Naive B cell (primary cell): Measurements from ENCODE around the gene PATZ1. TPM values are rescaled to one million over a fixed set of nuclear protein-coding genes. Genes with fewer than 3 reads are reported as not detected.
"Not testable (repeated sequence)": the region's sequence is repeated elsewhere in the genome, so short reads cannot be mapped to it uniquely, and the experiment has no call there.

ENCODE experiments used
- ATAC-seq, 2 donors: fragments of 150-1000 bp; cut with Tn5 transposase; 2 replicates each; pipeline ENCODE4 v1.10.0; 2021; ENCODE audit warnings: low read depth in 2 of 2, mild to moderate bottlenecking in 2 of 2, moderate library complexity in 2 of 2
- DNase-seq: peaks from one replicate; pipeline ENCODE4 v3.0.0; 2022
- H3K27ac Mint-ChIP-seq, 6 donors: one replicate each; pipeline ENCODE4 v1.8.0; 2020 to 2022; ENCODE audit warnings: mild to moderate bottlenecking in 6 of 6, mixed read lengths in 6 of 6, moderate library complexity in 5 of 6, inconsistent platforms in 2 of 6
- H3K27me3 Mint-ChIP-seq, 3 donors: one replicate each; pipeline ENCODE4 v1.8.0; 2021 to 2022; ENCODE audit warnings: mixed read lengths in 3 of 3, mild to moderate bottlenecking in 1 of 3
- H3K36me3 Mint-ChIP-seq, 2 donors: one replicate each; pipeline ENCODE4 v1.8.0; 2020 to 2022; ENCODE audit warnings: mixed read lengths in 2 of 2, inconsistent platforms in 1 of 2, mild to moderate bottlenecking in 1 of 2
- H3K4me1 Mint-ChIP-seq, 3 donors: one replicate each; pipeline ENCODE4 v1.8.0; 2020 to 2022; ENCODE audit warnings: mixed read lengths in 3 of 3, inconsistent platforms in 1 of 3, mild to moderate bottlenecking in 1 of 3, moderate library complexity in 1 of 3
- H3K4me3 Mint-ChIP-seq, 8 donors: one replicate each; pipeline ENCODE4 v1.8.0; 2020 to 2022; ENCODE audit warnings: mild to moderate bottlenecking in 8 of 8, mixed read lengths in 8 of 8, moderate library complexity in 8 of 8, inconsistent platforms in 2 of 8
- H3K9me3 Mint-ChIP-seq, 7 donors: one replicate each; pipeline ENCODE4 v1.8.0; 2020 to 2022; ENCODE audit warnings: mixed read lengths in 7 of 7, mild to moderate bottlenecking in 5 of 7, inconsistent platforms in 2 of 7, moderate library complexity in 1 of 7
- polyA plus RNA-seq, 6 donors: library from polyadenylated mRNA; unstranded; fragments of 300-500 nt; fragmentation: Illumina TruSeq; gene quantifications; one replicate each; pipeline ENCODE4 v1.2.3, GENCODE V29; 2021; ENCODE audit warnings: low read depth in 6 of 6

Gene PATZ1
- polyA plus RNA-seq, result 10 to 100 TPM; 13.3 to 24.9 (median 15.1) TPM

- peaks cover 37 to 52% (median 49%) of the 10 kb centered on the region in 3 donors for H3K4me1 Mint-ChIP-seq
- H3K27me3 Mint-ChIP-seq, result no peaks in the 10 kb centered on the region
- DNase-seq, result peak; percentile 83
- H3K36me3 Mint-ChIP-seq, result peaks cover 0 to under 1% of the 10 kb centered on the region in 2 donors
- ATAC-seq, result peak; percentile 54 to 62
- H3K4me3 Mint-ChIP-seq, result peak within 1 kb of the TSS; percentile 84 to 93 (median 90)
- no peaks in the 10 kb centered on the region for H3K9me3 Mint-ChIP-seq
- H3K27ac Mint-ChIP-seq, result peak within 1 kb of the TSS; percentile 72 to 98 (median 96)
Measured at GRCh38 chr22:31346255-31346732, at the start of gene PATZ1. PATZ1 (minus strand) TSS chr22:31346346; CDS start chr22:31345602, 744 bp downstream.

- Mint-ChIP-seq H3K36me3 (peaks cover 4 to 7% of the 10 kb centered on the region in 2 donors), H3K9me3 (peaks cover 0 to 8% (median 6%) of the 10 kb centered on the region in 7 donors), H3K4me3 (no peak overlapping the region), H3K27ac (peak overlapping the region in 1 of 6 donors; percentile 23), H3K27me3 (peaks cover 0 to 8% (median 5%) of the 10 kb centered on the region in 3 donors), H3K4me1 (peaks cover 0 to 5% (median 0%) of the 10 kb centered on the region in 3 donors)
- ATAC-seq (no peak), DNase-seq (no peak)
Measured at GRCh38 chr22:31394326-31394725, 48.2 kb upstream of the PATZ1 start.

DNA sequence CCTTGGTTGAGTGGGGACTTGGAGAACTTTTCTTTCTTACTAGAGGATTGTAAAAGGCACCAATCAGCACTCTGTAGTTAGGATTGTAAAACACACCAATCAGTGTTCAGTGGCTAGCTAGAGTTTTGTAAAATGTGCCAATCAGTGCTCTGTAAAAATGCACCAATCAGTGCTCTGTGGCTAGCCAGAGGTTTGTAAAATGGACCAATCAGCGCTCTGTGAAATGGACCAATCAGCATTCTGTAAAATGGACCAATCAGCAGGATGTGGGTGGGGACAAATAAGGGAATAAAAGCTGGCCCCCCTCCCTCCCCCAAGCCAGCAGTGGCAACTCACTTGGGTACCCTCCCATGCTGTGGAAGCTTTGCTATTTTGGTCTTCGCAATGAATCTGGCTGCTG, 47.7 kb upstream of the PATZ1 start:
- Mint-ChIP-seq H3K4me1 (peaks cover 0 to 3% (median 0%) of the 10 kb centered on the region in 3 donors), H3K27me3 (peaks cover 0 to 8% (median 5%) of the 10 kb centered on the region in 3 donors), H3K4me3 (no peak overlapping the region), H3K27ac (no peak overlapping the region), H3K9me3 (peaks cover 0 to 8% (median 6%) of the 10 kb centered on the region in 7 donors), H3K36me3 (peaks cover 4 to 7% of the 10 kb centered on the region in 2 donors)
- ATAC-seq (no peak), DNase-seq (no peak)

GRCh38 chr22:31378651-31379050, 32.5 kb upstream of the PATZ1 start:
- not testable (repeated sequence) for H3K36me3 Mint-ChIP-seq, H3K4me1 Mint-ChIP-seq, ATAC-seq, DNase-seq, H3K4me3 Mint-ChIP-seq, H3K9me3 Mint-ChIP-seq, H3K27me3 Mint-ChIP-seq
- H3K27ac Mint-ChIP-seq, result peak overlapping the region in 1 of 6 donors; percentile 56

GRCh38 chr22:31378123-31378522, 32.0 kb upstream of the PATZ1 start:
- no peaks in the 10 kb centered on the region for H3K9me3 Mint-ChIP-seq
- peak overlapping the region in 1 of 8 donors; percentile 20 for H3K4me3 Mint-ChIP-seq
- DNase-seq (no peak), ATAC-seq (no peak)
- H3K4me1 Mint-ChIP-seq, result no peaks in the 10 kb centered on the region
- peak overlapping the region in 1 of 6 donors; percentile 56 for H3K27ac Mint-ChIP-seq
- H3K27me3 Mint-ChIP-seq, result peaks cover 0 to 5% (median 0%) of the 10 kb centered on the region in 3 donors
- H3K36me3 Mint-ChIP-seq, result no peaks in the 10 kb centered on the region

- H3K27me3 Mint-ChIP-seq, result peaks cover 0 to 5% (median 0%) of the 10 kb centered on the region in 3 donors
- no peaks in the 10 kb centered on the region for H3K36me3 Mint-ChIP-seq
- ATAC-seq, result no peak
- no peak overlapping the region for H3K4me3 Mint-ChIP-seq
- H3K4me1 Mint-ChIP-seq, result no peaks in the 10 kb centered on the region
- no peak overlapping the region for H3K27ac Mint-ChIP-seq
- no peak for DNase-seq
- H3K9me3 Mint-ChIP-seq, result no peaks in the 10 kb centered on the region
Measured at GRCh38 chr22:31377612-31378011, 31.5 kb upstream of the PATZ1 start.

- ATAC-seq, result no peak
- Mint-ChIP-seq H3K27ac (no peak overlapping the region), H3K27me3 (no peaks in the 10 kb centered on the region), H3K4me3 (no peak overlapping the region), H3K36me3 (no peaks in the 10 kb centered on the region), H3K9me3 (no peaks in the 10 kb centered on the region), H3K4me1 (no peaks in the 10 kb centered on the region)
- DNase-seq, result no peak
Measured at GRCh38 chr22:31367426-31367825, 21.3 kb upstream of the PATZ1 start.

GRCh38 chr22:31363885-31364465, 17.8 kb upstream of the PATZ1 start:
- Mint-ChIP-seq H3K36me3 (no peaks in the 10 kb centered on the region), H3K4me3 (no peak overlapping the region), H3K27me3 (no peaks in the 10 kb centered on the region), H3K4me1 (no peaks in the 10 kb centered on the region), H3K27ac (no peak overlapping the region), H3K9me3 (no peaks in the 10 kb centered on the region)
- ATAC-seq (no peak), DNase-seq (no peak)

GRCh38 chr22:31361743-31362142, 15.6 kb upstream of the PATZ1 start:
- H3K36me3 Mint-ChIP-seq, result no peaks in the 10 kb centered on the region
- H3K9me3 Mint-ChIP-seq, result no peaks in the 10 kb centered on the region
- H3K27me3 Mint-ChIP-seq, result no peaks in the 10 kb centered on the region
- ATAC-seq (no peak), DNase-seq (no peak)
- no peaks in the 10 kb centered on the region for H3K4me1 Mint-ChIP-seq
- no peak overlapping the region for H3K4me3 Mint-ChIP-seq
- H3K27ac Mint-ChIP-seq, result no peak overlapping the region

GRCh38 chr22:31360029-31360428, 13.9 kb upstream of the PATZ1 start:
- ATAC-seq, result no peak
- DNase-seq, result no peak
- H3K27me3 Mint-ChIP-seq, result peaks cover 0 to 7% (median 0%) of the 10 kb centered on the region in 3 donors
- H3K27ac Mint-ChIP-seq, result no peak overlapping the region
- no peaks in the 10 kb centered on the region for H3K4me1 Mint-ChIP-seq
- no peaks in the 10 kb centered on the region for H3K9me3 Mint-ChIP-seq
- no peak overlapping the region for H3K4me3 Mint-ChIP-seq
- no peaks in the 10 kb centered on the region for H3K36me3 Mint-ChIP-seq

DNA sequence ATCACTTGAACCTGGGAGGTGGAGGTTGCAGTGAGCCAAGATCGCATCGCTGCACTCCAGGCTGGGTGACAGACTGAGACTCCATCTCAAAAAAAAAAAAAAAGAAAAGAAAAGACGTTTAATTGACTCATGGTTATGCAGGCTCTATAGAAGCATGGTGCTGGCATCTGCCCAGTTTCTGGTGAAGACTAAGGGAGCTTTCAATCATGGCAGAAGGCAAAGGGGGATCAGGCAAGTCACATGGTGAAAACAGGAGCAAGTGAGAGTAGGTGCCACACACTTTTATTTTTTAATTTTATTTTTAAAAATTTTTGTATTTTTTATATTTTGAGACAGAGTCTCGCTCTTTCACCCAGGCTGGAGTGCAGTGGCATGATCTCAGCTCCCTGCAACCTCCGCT, 8.4 kb upstream of the PATZ1 start:
- DNase-seq (no peak), ATAC-seq (no peak)
- no peak overlapping the region for H3K27ac Mint-ChIP-seq
- no peaks in the 10 kb centered on the region for H3K9me3 Mint-ChIP-seq
- H3K4me3 Mint-ChIP-seq, result no peak overlapping the region
- H3K4me1 Mint-ChIP-seq, result no peaks in the 10 kb centered on the region
- H3K27me3 Mint-ChIP-seq, result peaks cover 0 to 7% (median 0%) of the 10 kb centered on the region in 3 donors
- no peaks in the 10 kb centered on the region for H3K36me3 Mint-ChIP-seq

DNA sequence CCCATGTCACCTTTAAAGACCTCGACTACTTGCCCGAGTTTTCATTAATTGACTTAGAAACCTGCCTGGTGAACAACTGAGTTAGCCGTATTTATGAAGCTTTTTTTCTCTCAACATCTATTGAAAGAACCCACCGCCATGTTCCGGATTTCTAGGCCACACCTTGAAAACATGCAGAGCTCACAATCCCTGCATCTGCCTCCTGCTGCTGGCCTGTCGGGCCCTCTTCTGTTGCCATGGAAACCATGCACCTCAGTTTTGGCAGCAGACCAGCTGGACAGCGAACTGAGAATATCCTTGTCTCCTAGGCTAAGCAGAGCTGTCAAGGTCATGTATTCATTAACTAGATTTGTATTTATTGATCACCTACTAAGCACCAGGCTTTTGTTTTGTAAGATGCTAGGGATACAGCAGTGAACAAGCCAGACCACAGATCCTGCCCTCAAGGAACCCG, 4.3 kb upstream of the PATZ1 start:
- Mint-ChIP-seq H3K4me1 (peaks cover 6 to 11% (median 11%) of the 10 kb centered on the region in 3 donors), H3K4me3 (peak overlapping the region in 1 of 8 donors; percentile 91), H3K27me3 (no peaks in the 10 kb centered on the region), H3K9me3 (no peaks in the 10 kb centered on the region), H3K36me3 (no peaks in the 10 kb centered on the region), H3K27ac (no peak overlapping the region)
- DNase-seq (no peak), ATAC-seq (no peak)

GRCh38 chr22:31349960-31350359, 3.8 kb upstream of the PATZ1 start:
- Mint-ChIP-seq H3K4me1 (peaks cover 8 to 15% (median 14%) of the 10 kb centered on the region in 3 donors), H3K9me3 (no peaks in the 10 kb centered on the region), H3K27me3 (no peaks in the 10 kb centered on the region), H3K36me3 (no peaks in the 10 kb centered on the region), H3K4me3 (peak overlapping the region in 1 of 8 donors; percentile 91), H3K27ac (no peak overlapping the region)
- DNase-seq, result no peak
- no peak for ATAC-seq

GRCh38 chr22:31348766-31349165, 2.6 kb upstream of the PATZ1 start:
- peak overlapping the region in 1 of 6 donors; percentile 50 for H3K27ac Mint-ChIP-seq
- H3K4me3 Mint-ChIP-seq, result peak overlapping the region in 4 of 8 donors; percentile 54 to 93 (median 73)
- no peaks in the 10 kb centered on the region for H3K9me3 Mint-ChIP-seq

More at GRCh38 chr22:31348766-31349165, 2.6 kb upstream of the PATZ1 start:
- H3K27me3 Mint-ChIP-seq, result no peaks in the 10 kb centered on the region
- DNase-seq, result no peak
- no peaks in the 10 kb centered on the region for H3K36me3 Mint-ChIP-seq
- peaks cover 17 to 27% (median 26%) of the 10 kb centered on the region in 3 donors for H3K4me1 Mint-ChIP-seq
- no peak for ATAC-seq
